ENCODE measurements around the gene WDR27.

WDR27 gene

DNA sequence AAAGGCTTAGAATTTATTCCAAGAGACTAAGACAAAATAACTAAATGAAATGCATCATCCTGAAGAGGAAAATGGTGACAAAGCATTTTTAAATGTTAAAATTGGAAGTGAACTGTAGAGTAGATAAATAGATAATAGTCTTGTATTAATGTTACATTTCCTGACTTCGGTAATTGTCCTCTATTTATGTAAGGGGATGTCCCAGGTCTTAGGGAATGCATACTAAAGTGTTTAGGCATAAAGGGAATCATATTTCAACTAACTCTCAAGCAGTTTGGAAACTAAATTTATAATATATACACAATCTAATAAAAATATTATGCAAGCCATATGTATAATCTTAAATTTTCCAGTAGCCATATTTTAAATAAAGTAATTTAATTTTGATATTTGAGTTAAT is 159.3 kb downstream of the WDR27 start:
- H3F3A ChIP-seq (ENCODE audit: insufficient read depth, low read length) = no peaks in the 10 kb centered on the region
- TF ChIP-seq EZH2 (IDR thresholded peaks at IDR 0.05; ENCODE audit: borderline replicate concordance, low read length) (no peak), CTCF (IDR thresholded peaks at IDR 0.05; ENCODE audit: low read length) (no peak)
- H3K4me1 ChIP-seq (ENCODE audit: insufficient read depth, low read length, severe bottlenecking) = peaks cover 9% of the 10 kb centered on the region
- 0 out of 2 replicates have a peak, but pooled peaks cover 2% of the 10 kb centered on the region for H3K9me3 ChIP-seq (ENCODE audit: low read length)
- H2AFZ ChIP-seq (ENCODE audit: low read length) = no peak overlapping the region
- no peak overlapping the region for H3K4me2 ChIP-seq (ENCODE audit: low read length)
- H3K9me2 ChIP-seq (ENCODE audit: low read depth, low read length) = no peaks in the 10 kb centered on the region
- H3K9ac ChIP-seq (ENCODE audit: low read length) = no peak overlapping the region
- no peak overlapping the region for H3K4me3 ChIP-seq (ENCODE audit: low read depth, low read length, poor library complexity, severe bottlenecking)
- H3K79me2 ChIP-seq (ENCODE audit: insufficient read depth, low read length) = no peaks in the 10 kb centered on the region
- no peaks in the 10 kb centered on the region for H3K27me3 ChIP-seq (ENCODE audit: insufficient read depth, low read length)
- no peaks in the 10 kb centered on the region for H4K20me1 ChIP-seq (ENCODE audit: insufficient read depth, low read length)
- no peaks in the 10 kb centered on the region for H3K36me3 ChIP-seq (ENCODE audit: insufficient read depth, low read length)
- no peak overlapping the region for H3K27ac ChIP-seq (ENCODE audit: low read depth, low read length, poor library complexity, severe bottlenecking)

GRCh38 chr6:169539176-169539897 is 162.5 kb downstream of the WDR27 start:
- no peak overlapping the region for H3K4me2 ChIP-seq (ENCODE audit: low read length)
- H3K36me3 ChIP-seq (ENCODE audit: insufficient read depth, low read length) = no peaks in the 10 kb centered on the region
- no peaks in the 10 kb centered on the region for H3K79me2 ChIP-seq (ENCODE audit: insufficient read depth, low read length)
- TF ChIP-seq CTCF (IDR thresholded peaks at IDR 0.05; ENCODE audit: low read length) (no peak), EZH2 (IDR thresholded peaks at IDR 0.05; ENCODE audit: borderline replicate concordance, low read length) (no peak)
- H4K20me1 ChIP-seq (ENCODE audit: insufficient read depth, low read length) = no peaks in the 10 kb centered on the region
- H2AFZ ChIP-seq (ENCODE audit: low read length) = no peak overlapping the region
- no peaks in the 10 kb centered on the region for H3K4me1 ChIP-seq (ENCODE audit: insufficient read depth, low read length, severe bottlenecking)
- no peak overlapping the region for H3K4me3 ChIP-seq (ENCODE audit: low read depth, low read length, poor library complexity, severe bottlenecking)
- no peaks in the 10 kb centered on the region for H3K9me2 ChIP-seq (ENCODE audit: low read depth, low read length)
- no peaks in the 10 kb centered on the region for H3F3A ChIP-seq (ENCODE audit: insufficient read depth, low read length)
- no peak overlapping the region for H3K9ac ChIP-seq (ENCODE audit: low read length)
- H3K27ac ChIP-seq (ENCODE audit: low read depth, low read length, poor library complexity, severe bottlenecking) = no peak overlapping the region
- H3K27me3 ChIP-seq (ENCODE audit: insufficient read depth, low read length) = no peaks in the 10 kb centered on the region
- H3K9me3 ChIP-seq (ENCODE audit: low read length) = peaks cover 10% of the 10 kb centered on the region; the same call in 1 of the 2 replicates

- TF ChIP-seq CTCF (IDR thresholded peaks at IDR 0.05; ENCODE audit: low read length) = no peak
- no peak for TF ChIP-seq EZH2 (IDR thresholded peaks at IDR 0.05; ENCODE audit: borderline replicate concordance, low read length)
- Histone ChIP-seq H3F3A (ENCODE audit: insufficient read depth, low read length) (no peaks in the 10 kb centered on the region), H3K4me2 (ENCODE audit: low read length) (no peak overlapping the region), H3K9ac (ENCODE audit: low read length) (no peak overlapping the region), H3K27me3 (ENCODE audit: insufficient read depth, low read length) (no peaks in the 10 kb centered on the region), H4K20me1 (ENCODE audit: insufficient read depth, low read length) (no peaks in the 10 kb centered on the region), H2AFZ (ENCODE audit: low read length) (no peak overlapping the region), H3K4me3 (ENCODE audit: low read depth, low read length, poor library complexity, severe bottlenecking) (no peak overlapping the region), H3K79me2 (ENCODE audit: insufficient read depth, low read length) (no peaks in the 10 kb centered on the region), H3K9me2 (ENCODE audit: low read depth, low read length) (no peaks in the 10 kb centered on the region), H3K27ac (ENCODE audit: low read depth, low read length, poor library complexity, severe bottlenecking) (no peak overlapping the region), H3K4me1 (ENCODE audit: insufficient read depth, low read length, severe bottlenecking) (no peaks in the 10 kb centered on the region), H3K36me3 (ENCODE audit: insufficient read depth, low read length) (no peaks in the 10 kb centered on the region), H3K9me3 (ENCODE audit: low read length) (peaks cover 10% of the 10 kb centered on the region; the same call in 1 of the 2 replicates)
Measured at GRCh38 chr6:169536446-169537170, 165.2 kb downstream of the WDR27 start.
